ENCODE data around the gene PPIF. TPM values are rescaled to one million over a fixed set of nuclear protein-coding genes. Genes with fewer than 3 reads are reported as not detected.
"Not testable (repeated sequence)": the region's sequence is repeated elsewhere in the genome, so short reads cannot be mapped to it uniquely, and the experiment has no call there.

PPIF gene
- polyA plus RNA-seq, 1 donor from 2014 or later, result 20.8 TPM

GRCh38 chr10:79332610-79333315, 14.5 kb upstream of the PPIF start:
- H3K9me3 Mint-ChIP-seq, H3K36me3 Mint-ChIP-seq, H3K27me3 Mint-ChIP-seq, H3K4me3 Mint-ChIP-seq, H3K27ac Mint-ChIP-seq: not testable (repeated sequence)
- H3K4me1 Mint-ChIP-seq, result peaks cover 7 to 14% (median 8%) of the 10 kb centered on the region in 3 donors

DNA sequence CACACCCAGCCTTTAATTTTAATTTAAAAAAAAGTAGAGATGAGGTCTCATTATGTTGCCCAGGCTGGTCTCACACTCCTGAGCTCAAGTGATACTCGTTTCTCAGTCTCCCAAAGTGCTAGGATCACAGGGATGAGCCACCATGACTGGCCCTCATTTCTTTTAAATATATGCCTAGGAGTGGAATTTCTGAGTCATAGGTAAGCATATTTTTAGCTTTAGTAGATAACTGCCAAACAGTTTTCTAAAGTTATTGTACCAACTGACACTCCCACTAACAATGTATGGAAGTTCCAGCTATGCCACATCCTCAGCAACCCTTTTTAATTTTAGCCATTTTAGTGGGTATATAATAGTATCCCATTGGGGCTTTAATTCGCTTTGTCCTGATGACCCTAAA, 13.8 kb upstream of the PPIF start:
- Mint-ChIP-seq H3K9me3 (no peaks in the 10 kb centered on the region), H3K36me3 (peaks cover 2% of the 10 kb centered on the region), H3K4me1 (peaks cover 7 to 14% (median 8%) of the 10 kb centered on the region in 3 donors), H3K27ac (no peak overlapping the region), H3K4me3 (no peak overlapping the region), H3K27me3 (no peaks in the 10 kb centered on the region)

- Mint-ChIP-seq H3K4me3 (no peak overlapping the region), H3K27ac (no peak overlapping the region)
These were observed 12.7 kb upstream of the PPIF start for GRCh38 chr10:79334573-79334972.

DNA sequence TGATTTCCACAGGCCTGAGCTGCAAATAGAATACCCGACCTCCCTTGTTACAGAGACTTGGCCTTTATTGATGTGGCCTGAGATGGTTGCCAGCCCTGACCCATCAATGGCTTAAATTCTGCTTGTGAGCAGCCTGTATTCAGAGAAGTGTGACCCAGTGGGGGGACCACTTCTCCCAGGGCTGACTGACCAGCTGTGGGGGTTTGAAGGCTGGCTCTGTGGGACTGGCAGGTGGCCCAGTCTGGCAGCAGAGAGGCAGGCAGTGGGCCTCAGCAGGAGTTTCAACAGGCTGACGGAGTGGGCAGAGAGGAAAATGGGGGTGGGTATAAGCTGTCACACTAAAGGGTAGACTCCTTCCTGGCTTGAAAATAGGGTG, 12.2 kb upstream of the PPIF start:
- Mint-ChIP-seq H3K36me3 (peaks cover 2% of the 10 kb centered on the region), H3K4me3 (no peak overlapping the region), H3K27ac (no peak overlapping the region), H3K4me1 (peaks cover 7 to 14% (median 8%) of the 10 kb centered on the region in 3 donors), H3K27me3 (no peaks in the 10 kb centered on the region), H3K9me3 (no peaks in the 10 kb centered on the region)

More at GRCh38 chr10:79334573-79334972, 12.7 kb upstream of the PPIF start:
- Mint-ChIP-seq H3K4me1 (peaks cover 7 to 14% (median 8%) of the 10 kb centered on the region in 3 donors), H3K9me3 (no peaks in the 10 kb centered on the region), H3K27me3 (no peaks in the 10 kb centered on the region), H3K36me3 (peaks cover 2% of the 10 kb centered on the region)

DNA sequence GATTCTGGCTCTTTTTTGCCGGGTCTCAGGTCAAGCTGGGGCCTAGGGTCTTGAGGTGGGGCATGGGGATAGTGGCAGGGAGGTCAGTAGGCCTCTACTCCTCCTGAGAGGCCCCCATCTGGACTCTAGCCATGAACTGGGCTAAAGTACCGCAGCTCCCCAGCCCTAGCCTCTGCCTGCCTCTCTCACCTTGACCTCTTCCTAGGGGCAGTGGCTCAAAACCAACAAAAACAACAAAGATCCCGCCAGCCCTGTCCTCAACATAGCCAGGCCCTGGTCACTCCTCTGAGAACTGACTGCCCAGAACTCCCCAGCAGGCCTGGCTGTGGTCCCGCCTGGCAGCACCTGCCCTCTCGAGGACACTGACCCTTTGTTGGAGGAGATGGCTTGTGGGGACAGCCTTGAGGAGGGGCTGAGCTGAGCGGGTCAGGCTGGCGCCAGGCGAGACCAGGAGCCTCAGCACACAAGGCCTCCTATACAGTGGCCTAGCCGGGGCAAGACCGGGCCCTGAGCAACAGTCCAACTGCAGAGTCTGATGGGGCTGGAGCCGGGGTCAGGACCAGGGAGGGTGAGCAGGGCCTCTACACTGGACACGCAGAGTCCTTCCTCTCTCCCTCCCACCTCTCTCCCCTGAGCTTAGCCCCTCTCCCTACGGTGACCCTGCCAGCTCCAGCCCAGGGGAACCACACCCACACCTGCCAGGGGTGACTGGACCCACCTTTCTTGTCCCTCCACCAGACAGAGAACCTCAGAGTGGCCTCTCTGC, 11.6 kb upstream of the PPIF start:
- peak overlapping the region in 1 of 3 donors; percentile 39 for H3K27ac Mint-ChIP-seq

GRCh38 chr10:79336276-79336675, 11.0 kb upstream of the PPIF start:
- H3K36me3 Mint-ChIP-seq, result peaks cover 2% of the 10 kb centered on the region
- no peak overlapping the region for H3K4me3 Mint-ChIP-seq
- H3K27ac Mint-ChIP-seq, result peak overlapping the region in 1 of 3 donors; percentile 39
- peaks cover 7 to 13% (median 8%) of the 10 kb centered on the region in 3 donors for H3K4me1 Mint-ChIP-seq
- H3K27me3 Mint-ChIP-seq, result no peaks in the 10 kb centered on the region
- H3K9me3 Mint-ChIP-seq, result no peaks in the 10 kb centered on the region

More for the DNA sequence above, 11.6 kb upstream of the PPIF start:
- H3K4me3 Mint-ChIP-seq, result no peak overlapping the region
- H3K9me3 Mint-ChIP-seq, result no peaks in the 10 kb centered on the region
- H3K4me1 Mint-ChIP-seq, result peaks cover 7 to 15% (median 8%) of the 10 kb centered on the region in 3 donors
- H3K36me3 Mint-ChIP-seq, result peaks cover 2% of the 10 kb centered on the region
- H3K27me3 Mint-ChIP-seq, result no peaks in the 10 kb centered on the region

- no peak overlapping the region for H3K4me3 Mint-ChIP-seq
- H3K9me3 Mint-ChIP-seq, result no peaks in the 10 kb centered on the region
These were observed 10.5 kb upstream of the PPIF start for GRCh38 chr10:79336739-79337138.

GRCh38 chr10:79337783-79338469, 9.3 kb upstream of the PPIF start:
- not testable (repeated sequence) for H3K27ac Mint-ChIP-seq, H3K9me3 Mint-ChIP-seq, H3K4me1 Mint-ChIP-seq, H3K27me3 Mint-ChIP-seq, H3K4me3 Mint-ChIP-seq, H3K36me3 Mint-ChIP-seq

More at GRCh38 chr10:79336739-79337138, 10.5 kb upstream of the PPIF start:
- Mint-ChIP-seq H3K4me1 (peaks cover 5 to 10% (median 5%) of the 10 kb centered on the region in 3 donors), H3K27me3 (no peaks in the 10 kb centered on the region), H3K36me3 (peaks cover 2% of the 10 kb centered on the region), H3K27ac (no peak overlapping the region)

GRCh38 chr10:79339266-79339665, 8.0 kb upstream of the PPIF start:
- Mint-ChIP-seq H3K4me1 (peaks cover 0 to 5% (median 0%) of the 10 kb centered on the region in 3 donors), H3K27ac (no peak overlapping the region), H3K27me3 (no peaks in the 10 kb centered on the region), H3K4me3 (no peak overlapping the region), H3K9me3 (no peaks in the 10 kb centered on the region), H3K36me3 (peaks cover 2% of the 10 kb centered on the region)

GRCh38 chr10:79340646-79341244, 6.5 kb upstream of the PPIF start:
- no peaks in the 10 kb centered on the region for H3K9me3 Mint-ChIP-seq
- H3K4me3 Mint-ChIP-seq, result no peak overlapping the region
- no peaks in the 10 kb centered on the region for H3K27me3 Mint-ChIP-seq
- peaks cover 0 to 3% (median 0%) of the 10 kb centered on the region in 3 donors for H3K4me1 Mint-ChIP-seq
- no peak overlapping the region for H3K27ac Mint-ChIP-seq
- peaks cover 2% of the 10 kb centered on the region for H3K36me3 Mint-ChIP-seq

DNA sequence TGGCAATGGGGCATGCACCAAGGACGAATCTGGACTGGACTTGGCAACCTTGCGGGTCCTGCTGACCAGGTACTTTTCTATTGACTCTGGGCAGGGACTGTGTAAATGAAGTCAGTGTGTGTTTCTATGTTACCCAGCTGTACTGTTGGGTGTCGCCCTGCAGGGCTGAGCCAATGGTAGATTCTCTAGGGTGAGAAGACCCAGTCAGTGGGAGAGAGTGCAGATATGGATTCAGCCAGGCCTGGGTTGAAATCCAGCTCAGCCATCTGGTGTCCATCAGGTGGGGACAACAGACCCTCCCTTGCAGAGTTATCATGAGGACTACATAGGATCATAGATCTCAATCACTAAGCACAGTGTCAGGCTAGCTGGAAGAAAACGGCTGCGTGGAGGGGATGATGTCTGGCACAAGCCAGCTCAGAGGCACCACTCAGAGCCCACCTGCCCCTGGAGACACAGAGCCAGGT, 4.9 kb upstream of the PPIF start:
- Mint-ChIP-seq H3K4me1 (peaks cover 0 to 3% (median 0%) of the 10 kb centered on the region in 3 donors), H3K36me3 (no peaks in the 10 kb centered on the region), H3K27ac (no peak overlapping the region), H3K4me3 (peak overlapping the region in 1 of 4 donors; percentile 22), H3K9me3 (no peaks in the 10 kb centered on the region), H3K27me3 (no peaks in the 10 kb centered on the region)

DNA sequence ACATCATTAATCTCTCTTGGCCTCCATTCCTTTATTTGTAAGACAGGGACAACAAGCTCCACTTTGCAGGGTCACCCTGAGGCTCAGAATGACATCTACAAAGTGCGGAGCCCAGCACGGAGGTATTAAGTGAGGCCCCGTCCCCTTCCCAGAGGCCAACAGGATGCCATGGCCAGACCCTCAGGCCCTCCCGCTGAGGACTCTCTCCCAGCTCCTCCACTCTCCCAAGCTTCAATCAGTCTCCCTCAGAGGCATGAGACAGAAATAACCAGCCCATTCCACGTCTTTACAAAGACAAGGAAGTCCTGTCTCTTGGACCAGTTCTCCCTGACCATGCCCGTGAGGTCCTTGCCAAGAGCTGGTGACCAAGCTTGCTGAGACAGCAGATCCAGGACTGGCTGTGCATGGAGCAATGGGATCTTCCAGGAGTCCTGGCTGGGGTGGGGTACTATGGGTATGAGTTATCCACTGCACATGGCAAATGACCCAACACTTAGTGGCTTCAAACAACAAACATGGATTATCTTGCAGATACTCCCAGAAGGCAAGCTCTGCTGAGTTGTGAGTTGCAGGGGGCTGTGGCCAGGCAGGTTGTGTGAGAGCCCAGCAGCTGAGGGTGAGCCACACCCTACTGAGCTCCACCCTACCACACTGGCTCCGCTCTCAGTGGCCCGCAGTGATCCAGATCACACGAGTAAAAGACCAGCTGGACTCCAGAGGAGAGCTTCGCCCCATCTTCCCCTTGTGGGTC, 4.3 kb upstream of the PPIF start:
- H3K27ac Mint-ChIP-seq, result no peak overlapping the region
- no peaks in the 10 kb centered on the region for H3K9me3 Mint-ChIP-seq
- H3K4me1 Mint-ChIP-seq, result peaks cover 0 to 3% (median under 1%) of the 10 kb centered on the region in 3 donors
- H3K36me3 Mint-ChIP-seq, result no peaks in the 10 kb centered on the region
- H3K27me3 Mint-ChIP-seq, result no peaks in the 10 kb centered on the region
- H3K4me3 Mint-ChIP-seq, result peak overlapping the region in 1 of 4 donors; percentile 22

DNA sequence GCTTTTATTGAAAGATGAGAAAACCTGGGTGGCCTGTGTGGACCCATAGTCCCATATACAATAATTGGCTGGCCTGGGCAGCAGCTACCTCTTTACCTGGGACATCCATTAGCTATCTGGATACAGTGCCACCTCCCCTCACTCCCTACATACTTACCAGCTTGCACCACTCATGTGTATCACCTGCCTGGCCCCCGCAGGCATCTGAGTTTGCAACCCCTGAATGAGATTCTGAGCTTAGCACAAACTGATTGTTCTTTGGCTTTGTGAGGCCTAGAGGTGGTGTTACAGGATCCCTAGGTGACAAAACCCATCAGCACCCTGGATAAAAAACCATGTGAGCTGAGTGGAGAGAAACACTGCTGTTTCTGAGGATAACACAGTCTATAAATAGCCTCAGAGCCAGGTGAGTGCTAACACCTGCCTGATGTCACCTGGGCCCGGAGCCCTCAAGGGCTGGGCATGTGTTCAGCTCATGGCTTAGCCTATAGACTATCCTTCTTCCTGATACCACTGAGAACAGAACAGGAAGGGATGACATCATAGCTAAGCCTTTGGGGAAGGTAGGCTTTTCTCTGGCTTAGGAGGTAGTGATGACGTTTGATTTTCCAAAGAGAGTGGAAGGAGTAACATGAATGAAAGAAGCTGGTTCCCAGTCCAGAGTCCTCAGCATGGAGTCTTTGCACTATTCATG, 2.6 kb upstream of the PPIF start:
- Mint-ChIP-seq H3K27me3 (no peaks in the 10 kb centered on the region), H3K4me3 (peak overlapping the region in 1 of 4 donors; percentile 66), H3K36me3 (no peaks in the 10 kb centered on the region), H3K27ac (peak overlapping the region in 1 of 3 donors; percentile 56), H3K4me1 (peaks cover 9 to 12% (median 10%) of the 10 kb centered on the region in 3 donors), H3K9me3 (no peaks in the 10 kb centered on the region)
